A549 (cell line): ENCODE data around the gene ABHD8. TPM values are rescaled to one million over a fixed set of nuclear protein-coding genes. Genes with fewer than 3 reads are reported as not detected.

Experiments used
- ATAC-seq, 2 experiments: fragments of 200-7000 bp in 1 of 2; fragments of >200 bp in 1 of 2; cut with Nextera tagmentation in 1 of 2; cut with Tn5 transposase in 1 of 2; 3 replicates each; pipeline versions ENCODE4 v1.8.0 to v1.9.1; 2018 to 2020; ENCODE audit warnings: mild to moderate bottlenecking in 1 of 2, moderate library complexity in 1 of 2
- CTCF ChIA-PET: fragments of 300-600 bp; sonication (Branson Sonifier 250); formaldehyde crosslinking; extraction: SDS; loops from one replicate; lab custom pipeline; 2021; ENCODE audit warnings: antibody characterized with exemption, inconsistent platforms; lab: Yijun Ruan, JAX
- POLR2A ChIA-PET: fragments of 350-600 bp; formaldehyde crosslinking; extraction: SDS; loops from one replicate; lab custom pipeline; 2021; ENCODE audit warnings: antibody characterized with exemption, inconsistent platforms; lab: Yijun Ruan, JAX
- DNase-seq, 2 experiments: peaks; one replicate each; pipeline versions ENCODE4 v3.0.0 to v3.0.0-alpha.2; 2011 to 2016; ENCODE audit warnings: low read depth in 1 of 2, low spot score in 1 of 2
- FAIRE-seq: peaks from 2 replicates; lab custom pipeline; 2011; peaks lifted over from hg19 to GRCh38; lab: Jason Lieb, UNC
- H3K27ac ChIP-seq, 2 experiments: fragments of >200 bp; sonication (Bioruptor Twin); formaldehyde crosslinking; 3 replicates each; pipeline ENCODE4 v1.5.1; 2016 to 2017
- H3K4me1 ChIP-seq: fragments of >200 bp; sonication (Bioruptor Twin); formaldehyde crosslinking; 3 replicates; pipeline ENCODE4 v1.6.1; 2016
- H3K4me2 ChIP-seq: fragments of >200 bp; sonication (Bioruptor Twin); formaldehyde crosslinking; 3 replicates; pipeline ENCODE4 v1.6.1; 2016
- H3K4me3 ChIP-seq: fragments of >200 bp; sonication (Bioruptor Twin); formaldehyde crosslinking; 3 replicates; pipeline ENCODE4 v1.5.1; 2016
- H3K9me3 ChIP-seq: fragments of >200 bp; sonication (Bioruptor Twin); formaldehyde crosslinking; 3 replicates; pipeline ENCODE4 v1.6.1; 2016
- ATOH8 ChIP-seq: fragments of 250-450 bp; sonication (Bioruptor Pico); IDR thresholded peaks from 2 replicates; pipeline ENCODE4 v1.5.0; 2020; ENCODE audit warnings: low read depth, mild to moderate bottlenecking, moderate library complexity
- CHD4 ChIP-seq: fragments of 200-600 bp; sonication (generic); IDR thresholded peaks from 2 replicates; pipeline ENCODE4 v1.6.1; 2016; ENCODE audit warnings: antibody characterized with exemption, mild to moderate bottlenecking, borderline replicate concordance
- E2F6 ChIP-seq: IDR thresholded peaks from 2 replicates; pipeline ENCODE4 v1.6.1; 2012; ENCODE audit warnings: low read depth, borderline replicate concordance
- EHF ChIP-seq: fragments of 250-450 bp; sonication (Bioruptor Pico); IDR thresholded peaks from 2 replicates; pipeline ENCODE4 v1.5.0; 2020; ENCODE audit warnings: mild to moderate bottlenecking
- EHMT2 ChIP-seq: fragments of 200-600 bp; sonication (generic); IDR thresholded peaks from 2 replicates; pipeline ENCODE4 v1.6.1; 2016; ENCODE audit warnings: antibody characterized with exemption, low read depth, mild to moderate bottlenecking, moderate library complexity
- HDAC2 ChIP-seq: fragments of 200-600 bp; sonication (generic); IDR thresholded peaks from 2 replicates; pipeline ENCODE4 v1.6.1; 2016
- HOXA7 ChIP-seq: fragments of 250-450 bp; sonication (Bioruptor Pico); IDR thresholded peaks from 2 replicates; pipeline ENCODE4 v1.5.0; 2020; ENCODE audit warnings: mild to moderate bottlenecking, moderate library complexity
- JUNB ChIP-seq: fragments of >200 bp; sonication (Bioruptor Twin); formaldehyde crosslinking; IDR thresholded peaks from 2 replicates; pipeline ENCODE4 v1.6.1; 2016
- KDM1A ChIP-seq: fragments of 200-600 bp; sonication (generic); IDR thresholded peaks from 2 replicates; pipeline ENCODE4 v1.6.1; 2016; ENCODE audit warnings: low read depth, mild to moderate bottlenecking
- NR3C1 ChIP-seq: fragments of >200 bp; sonication (Bioruptor Twin); formaldehyde crosslinking; IDR thresholded peaks from 3 replicates; pipeline ENCODE4 v1.6.1; 2017
- POLR2AphosphoS2 ChIP-seq: conservative IDR thresholded peaks from 2 replicates; pipeline ENCODE4 v1.6.1; 2012; ENCODE audit warnings: low read length, improper control_type of control experiment, inconsistent platforms
- RAD21 ChIP-seq, 2 experiments: fragments of >200 bp in 1 of 2; sonication (Bioruptor Twin) in 1 of 2; formaldehyde crosslinking in 1 of 2; IDR thresholded peaks in 1 of 2; conservative IDR thresholded peaks in 1 of 2; 2 replicates in 1 of 2; 3 replicates in 1 of 2; pipeline ENCODE4 v1.6.1; 2012 to 2018; ENCODE audit warnings: inconsistent platforms in 1 of 2
- REST ChIP-seq: fragments of 200-600 bp; sonication (generic); IDR thresholded peaks from 2 replicates; pipeline ENCODE4 v1.6.1; 2016; ENCODE audit warnings: antibody characterized with exemption, mild to moderate bottlenecking, moderate library complexity
- ZFP36 ChIP-seq: fragments of 450-650 bp; IDR thresholded peaks from 2 replicates; pipeline ENCODE4 v1.6.1; 2014; ENCODE audit warnings: borderline replicate concordance; ENCODE audit not compliant: partially characterized antibody
- ZNF302 ChIP-seq: fragments of 250-450 bp; sonication (Bioruptor Pico); IDR thresholded peaks from 2 replicates; pipeline ENCODE4 v1.9.0; 2021; ENCODE audit warnings: inconsistent platforms, mild to moderate bottlenecking, moderate library complexity
- WGBS: methylation state at CpG from one replicate; pipeline ENCODE4 v1.1.6; 2017; ENCODE audit errors: missing lambda C conversion rate; 5-methylcytosine and 5-hydroxymethylcytosine counted together
- polyA plus RNA-seq, 4 experiments: library from polyadenylated mRNA; depleted of rRNA in 3 of 4; stranded (reverse); fragments of >200 nt; fragmentation: RNase III in 1 of 4; extraction: RNeasy Plus Mini Kit Qiagen cat#74134 plus additional on column Dnase treatment in 1 of 4; gene quantifications; 2 replicates in 3 of 4; 3 replicates in 1 of 4; pipeline ENCODE4 v1.2.3, GENCODE V29; 2011 to 2017

ABHD8 gene
- polyA plus RNA-seq, 2 of the 4 experiments (the other 2 are of a cell fraction): 2.3 to 4.2 TPM

- TF ChIP-seq NR3C1: no peak
- TF ChIP-seq E2F6: no peak
- TF ChIP-seq HDAC2: peak; percentile 57; the same call in 1 of the 2 replicates
- TF ChIP-seq ZFP36: peak; percentile 91
- no peak for TF ChIP-seq HOXA7
- TF ChIP-seq CHD4: no peak
- TF ChIP-seq POLR2AphosphoS2: no peak
- no peak for TF ChIP-seq REST
- no peak for TF ChIP-seq EHF (CRISPR knock-in tag)
- TF ChIP-seq JUNB: no peak
- no peak for TF ChIP-seq ZNF302 (CRISPR knock-in tag)
- no peak for TF ChIP-seq ATOH8
- peak; percentile 89; the same call in 1 of the 2 replicates for TF ChIP-seq KDM1A
- no peak for TF ChIP-seq RAD21 (conservative IDR thresholded peaks at IDR 0.05 in 1 of 2, IDR thresholded peaks at IDR 0.05 in 1 of 2)
- TF ChIP-seq EHMT2: no peak
- peak overlapping the region; percentile 90 for H3K4me2 ChIP-seq
- peaks cover 69% of the 10 kb centered on the region for H3K4me1 ChIP-seq
- WGBS: 65% methylated on average over 4 of the region's 8 CpGs
- POLR2A ChIA-PET: interaction anchor here (1.6 kb wide), 1 partner anchor 8 kb away, joined by 5 read pairs; no protein-coding TSS in a partner anchor
- no peak for ATAC-seq
- no peak for DNase-seq
- no peak for FAIRE-seq
- no peaks in the 10 kb centered on the region for H3K9me3 ChIP-seq
- CTCF ChIA-PET: interaction anchor here (0.7 to 10.0 kb wide), 9 partner anchors 7 to 527 kb away, joined by 3 to 62 read pairs (median 3); partner anchors contain the start of gene ANKLE1
- H3K4me3 ChIP-seq: peak overlapping the region; percentile 93
- H3K27ac ChIP-seq: peak overlapping the region; percentile 92 to 96
These were observed 60.6 kb downstream of the ABHD8 start for GRCh38 chr19:17242431-17243208.

Other genes starting within 250 kb of the ABHD8 start
- gene HAUS8, start 228.0 kb downstream of the ABHD8 start, polyA plus RNA-seq (2011; rRNA removed): 13.9 and 15.1 TPM in 2 replicates
- gene HAUS8, start 228.0 kb downstream of the ABHD8 start, polyA plus RNA-seq (2017; fragmentation: RNase III; extraction: RNeasy Plus Mini Kit Qiagen cat#74134 plus additional on column Dnase treatment): 15.9 to 16.6 TPM (median 16.2 TPM) in 3 replicates
- gene MYO9B, start 227.6 kb downstream of the ABHD8 start, polyA plus RNA-seq (2011; rRNA removed): 13.0 and 18.9 TPM in 2 replicates
- gene MYO9B, start 227.6 kb downstream of the ABHD8 start, polyA plus RNA-seq (2017; fragmentation: RNase III; extraction: RNeasy Plus Mini Kit Qiagen cat#74134 plus additional on column Dnase treatment): 23.9 to 28.1 TPM (median 27.7 TPM) in 3 replicates
- 10.1 and 10.2 TPM in 2 replicates for gene USE1, start 88.1 kb downstream of the ABHD8 start, polyA plus RNA-seq (2011; rRNA removed)
- 15.5 to 18.4 TPM (median 16.5 TPM) in 3 replicates for gene USE1, start 88.1 kb downstream of the ABHD8 start, polyA plus RNA-seq (2017; fragmentation: RNase III; extraction: RNeasy Plus Mini Kit Qiagen cat#74134 plus additional on column Dnase treatment)
- 5.5 and 8.5 TPM in 2 replicates for gene OCEL1, start 77.2 kb downstream of the ABHD8 start, polyA plus RNA-seq (2011; rRNA removed)
- 6.0 to 10.7 TPM (median 9.2 TPM) in 3 replicates for gene OCEL1, start 77.2 kb downstream of the ABHD8 start, polyA plus RNA-seq (2017; fragmentation: RNase III; extraction: RNeasy Plus Mini Kit Qiagen cat#74134 plus additional on column Dnase treatment)
- gene NR2F6, start 57.5 kb downstream of the ABHD8 start, polyA plus RNA-seq (2011; rRNA removed): 30.4 and 31.9 TPM in 2 replicates
- 37.7 to 42.4 TPM (median 42.1 TPM) in 3 replicates for gene NR2F6, start 57.5 kb downstream of the ABHD8 start, polyA plus RNA-seq (2017; fragmentation: RNase III; extraction: RNeasy Plus Mini Kit Qiagen cat#74134 plus additional on column Dnase treatment)
- 0.03 and 0.04 TPM in 2 replicates for gene USHBP1, start 38.7 kb downstream of the ABHD8 start, polyA plus RNA-seq (2011; rRNA removed)
- not detected in 3 replicates for gene USHBP1, start 38.7 kb downstream of the ABHD8 start, polyA plus RNA-seq (2017; fragmentation: RNase III; extraction: RNeasy Plus Mini Kit Qiagen cat#74134 plus additional on column Dnase treatment)
- 52.1 and 56.0 TPM in 2 replicates for gene BABAM1, start 36.0 kb downstream of the ABHD8 start, polyA plus RNA-seq (2011; rRNA removed)
- gene BABAM1, start 36.0 kb downstream of the ABHD8 start, polyA plus RNA-seq (2017; fragmentation: RNase III; extraction: RNeasy Plus Mini Kit Qiagen cat#74134 plus additional on column Dnase treatment): 64.0 to 67.6 TPM (median 65.7 TPM) in 3 replicates
- 0.45 and 0.56 TPM in 2 replicates for gene ANKLE1, start 21.5 kb downstream of the ABHD8 start, polyA plus RNA-seq (2011; rRNA removed)
- gene ANKLE1, start 21.5 kb downstream of the ABHD8 start, polyA plus RNA-seq (2017; fragmentation: RNase III; extraction: RNeasy Plus Mini Kit Qiagen cat#74134 plus additional on column Dnase treatment): 0.74 to 1.2 TPM (median 1.0 TPM) in 3 replicates
- gene MRPL34, start 2.4 kb upstream of the ABHD8 start, polyA plus RNA-seq (2011; rRNA removed): 28.1 and 30.5 TPM in 2 replicates
- gene MRPL34, start 2.4 kb upstream of the ABHD8 start, polyA plus RNA-seq (2017; fragmentation: RNase III; extraction: RNeasy Plus Mini Kit Qiagen cat#74134 plus additional on column Dnase treatment): 50.6 to 56.1 TPM (median 54.9 TPM) in 3 replicates
- gene DDA1, start 6.1 kb upstream of the ABHD8 start, polyA plus RNA-seq (2011; rRNA removed): 27.5 and 35.5 TPM in 2 replicates
- gene DDA1, start 6.1 kb upstream of the ABHD8 start, polyA plus RNA-seq (2017; fragmentation: RNase III; extraction: RNeasy Plus Mini Kit Qiagen cat#74134 plus additional on column Dnase treatment): 53.5 to 62.1 TPM (median 58.5 TPM) in 3 replicates
- 2.2 and 2.4 TPM in 2 replicates for gene ANO8, start 31.4 kb upstream of the ABHD8 start, polyA plus RNA-seq (2011; rRNA removed)
- 3.9 to 5.5 TPM (median 5.1 TPM) in 3 replicates for gene ANO8, start 31.4 kb upstream of the ABHD8 start, polyA plus RNA-seq (2017; fragmentation: RNase III; extraction: RNeasy Plus Mini Kit Qiagen cat#74134 plus additional on column Dnase treatment)
- gene GTPBP3, start 34.1 kb upstream of the ABHD8 start, polyA plus RNA-seq (2011; rRNA removed): 9.5 and 10.6 TPM in 2 replicates
- 17.9 to 21.7 TPM (median 19.3 TPM) in 3 replicates for gene GTPBP3, start 34.1 kb upstream of the ABHD8 start, polyA plus RNA-seq (2017; fragmentation: RNase III; extraction: RNeasy Plus Mini Kit Qiagen cat#74134 plus additional on column Dnase treatment)
- not detected in 2 replicates for gene PLVAP, start 73.9 kb upstream of the ABHD8 start, polyA plus RNA-seq (2011; rRNA removed)
- not detected in 3 replicates for gene PLVAP, start 73.9 kb upstream of the ABHD8 start, polyA plus RNA-seq (2017; fragmentation: RNase III; extraction: RNeasy Plus Mini Kit Qiagen cat#74134 plus additional on column Dnase treatment)
- not detected in 2 replicates for gene CCDC194, start 90.8 kb upstream of the ABHD8 start, polyA plus RNA-seq (2011; rRNA removed)
- gene CCDC194, start 90.8 kb upstream of the ABHD8 start, polyA plus RNA-seq (2017; fragmentation: RNase III; extraction: RNeasy Plus Mini Kit Qiagen cat#74134 plus additional on column Dnase treatment): not detected in 3 replicates
- gene BST2, start 102.2 kb upstream of the ABHD8 start, polyA plus RNA-seq (2011; rRNA removed): 0.24 and 0.26 TPM in 2 replicates
- 0.12 to 0.18 TPM in 2 of 3 replicates, not detected in the other for gene BST2, start 102.2 kb upstream of the ABHD8 start, polyA plus RNA-seq (2017; fragmentation: RNase III; extraction: RNeasy Plus Mini Kit Qiagen cat#74134 plus additional on column Dnase treatment)
- 18.3 and 19.1 TPM in 2 replicates for gene MVB12A, start 116.6 kb upstream of the ABHD8 start, polyA plus RNA-seq (2011; rRNA removed)
- 26.8 to 30.2 TPM (median 27.7 TPM) in 3 replicates for gene MVB12A, start 116.6 kb upstream of the ABHD8 start, polyA plus RNA-seq (2017; fragmentation: RNase III; extraction: RNeasy Plus Mini Kit Qiagen cat#74134 plus additional on column Dnase treatment)
- gene TMEM221, start 145.2 kb upstream of the ABHD8 start, polyA plus RNA-seq (2011; rRNA removed): 0.61 and 0.78 TPM in 2 replicates
- 0.52 to 0.90 TPM (median 0.62 TPM) in 3 replicates for gene TMEM221, start 145.2 kb upstream of the ABHD8 start, polyA plus RNA-seq (2017; fragmentation: RNase III; extraction: RNeasy Plus Mini Kit Qiagen cat#74134 plus additional on column Dnase treatment)
- not detected in 2 replicates for gene NXNL1, start 157.5 kb upstream of the ABHD8 start, polyA plus RNA-seq (2011; rRNA removed)
- not detected in 3 replicates for gene NXNL1, start 157.5 kb upstream of the ABHD8 start, polyA plus RNA-seq (2017; fragmentation: RNase III; extraction: RNeasy Plus Mini Kit Qiagen cat#74134 plus additional on column Dnase treatment)
- gene SLC27A1, start 167.1 kb upstream of the ABHD8 start, polyA plus RNA-seq (2011; rRNA removed): 1.8 and 2.7 TPM in 2 replicates
- gene SLC27A1, start 167.1 kb upstream of the ABHD8 start, polyA plus RNA-seq (2017; fragmentation: RNase III; extraction: RNeasy Plus Mini Kit Qiagen cat#74134 plus additional on column Dnase treatment): 1.9 to 2.6 TPM (median 2.5 TPM) in 3 replicates
- 24.9 and 28.8 TPM in 2 replicates for gene PGLS, start 208.2 kb upstream of the ABHD8 start, polyA plus RNA-seq (2011; rRNA removed)
- 37.2 to 49.4 TPM (median 45.7 TPM) in 3 replicates for gene PGLS, start 208.2 kb upstream of the ABHD8 start, polyA plus RNA-seq (2017; fragmentation: RNase III; extraction: RNeasy Plus Mini Kit Qiagen cat#74134 plus additional on column Dnase treatment)